ENCODE measurements around the gene RNF217.

GRCh38 chr6:124917769-124918168, 44.5 kb upstream of the RNF217 start:
- TF ChIP-seq EZH2 (IDR thresholded peaks at IDR 0.05) = no peak
- TF ChIP-seq FOXP2 (optimal IDR thresholded peaks at IDR 0.05; ENCODE audit: control extremely low read depth, extremely low read length, insufficient read depth) = no peak

Measured in SK-N-MC (cell line).